HepG2 (cell line): ENCODE results near the gene KLHL33. TPM values are rescaled to one million over a fixed set of nuclear protein-coding genes. Genes with fewer than 3 reads are reported as not detected.

Experiments used
- MAZ ChIP-seq, 2 experiments: sonication (generic) in 1 of 2; formaldehyde crosslinking in 1 of 2; IDR thresholded peaks; 2 replicates each; pipeline versions ENCODE4 v1.5.0 to v1.6.1; 2012 to 2020; ENCODE audit warnings: low read depth in 2 of 2, mild to moderate bottlenecking in 2 of 2, borderline replicate concordance in 1 of 2, improper control_type of control experiment in 1 of 2, low read length in 1 of 2, missing genetic modification reagents in 1 of 2, moderate library complexity in 1 of 2
- NCOR1 ChIP-seq: fragments of 200-600 bp; sonication (generic); IDR thresholded peaks from 2 replicates; pipeline ENCODE4 v1.7.0; 2017; ENCODE audit warnings: antibody characterized with exemption, low read length, borderline replicate concordance
- REL ChIP-seq: sonication (generic); formaldehyde crosslinking; conservative IDR thresholded peaks from 2 replicates; pipeline ENCODE4 v1.8.0; 2022; ENCODE audit warnings: mild to moderate bottlenecking, missing genetic modification reagents, moderate library complexity
- SCMH1 ChIP-seq: sonication (generic); formaldehyde crosslinking; IDR thresholded peaks from 2 replicates; pipeline ENCODE4 v1.9.0; 2021; ENCODE audit warnings: missing genetic modification reagents, mild to moderate bottlenecking, borderline replicate concordance
- ZFP90 ChIP-seq: sonication (generic); formaldehyde crosslinking; IDR thresholded peaks from 2 replicates; pipeline ENCODE4 v1.8.0; 2022; ENCODE audit warnings: missing genetic modification reagents, mild to moderate bottlenecking, inconsistent platforms, borderline replicate concordance
- ZNF280B ChIP-seq: sonication (generic); formaldehyde crosslinking; IDR thresholded peaks from 2 replicates; pipeline ENCODE4 v1.5.0; 2020; ENCODE audit warnings: missing genetic modification reagents, mild to moderate bottlenecking, borderline replicate concordance
- polyA plus RNA-seq, 8 experiments: library from polyadenylated mRNA; depleted of rRNA in 3 of 8; stranded (reverse) in 7 of 8; unstranded in 1 of 8; fragments of >200 nt; fragmentation: Illumina TruSeq in 4 of 8; extraction: Trizol in 4 of 8; gene quantifications; 2 replicates each; pipeline versions ENCODE4 v1.2.1 to v1.2.3, GENCODE V29; 2011 to 2016; ENCODE audit warnings: low read depth in 4 of 8, missing spikeins in 1 of 8, mixed read lengths in 1 of 8; ENCODE audit not compliant: insufficient read depth in 1 of 8
- total RNA-seq, 5 experiments: library from RNA; depleted of rRNA; stranded (reverse); fragments of >200 nt; fragmentation: Illumina TruSeq; extraction: Trizol; gene quantifications; 2 replicates each; pipeline ENCODE4 v1.2.3, GENCODE V29; 2016; ENCODE audit warnings: low read depth in 1 of 5
- TF ChIP-seq, protein P1 (sequence below), 2 experiments: fragments of 450-650 bp in 1 of 2; sonication (generic) in 1 of 2; formaldehyde crosslinking in 1 of 2; IDR thresholded peaks; 2 replicates each; pipeline versions ENCODE4 v1.6.1 to v1.8.0; 2016 to 2022; ENCODE audit warnings: antibody characterized with exemption in 1 of 2, mild to moderate bottlenecking in 1 of 2, missing genetic modification reagents in 1 of 2
- TF ChIP-seq, protein P2 (sequence below): sonication (generic); formaldehyde crosslinking; IDR thresholded peaks from 2 replicates; pipeline ENCODE4 v1.4.0; 2020; ENCODE audit warnings: missing genetic modification reagents, borderline replicate concordance

The KLHL33 gene
- total and polyA plus RNA-seq, 2 of the 13 experiments (the other 11 are each of a cell fraction or from before 2014, with no cell fraction given), result not detected

- TF ChIP-seq, protein P1, sequence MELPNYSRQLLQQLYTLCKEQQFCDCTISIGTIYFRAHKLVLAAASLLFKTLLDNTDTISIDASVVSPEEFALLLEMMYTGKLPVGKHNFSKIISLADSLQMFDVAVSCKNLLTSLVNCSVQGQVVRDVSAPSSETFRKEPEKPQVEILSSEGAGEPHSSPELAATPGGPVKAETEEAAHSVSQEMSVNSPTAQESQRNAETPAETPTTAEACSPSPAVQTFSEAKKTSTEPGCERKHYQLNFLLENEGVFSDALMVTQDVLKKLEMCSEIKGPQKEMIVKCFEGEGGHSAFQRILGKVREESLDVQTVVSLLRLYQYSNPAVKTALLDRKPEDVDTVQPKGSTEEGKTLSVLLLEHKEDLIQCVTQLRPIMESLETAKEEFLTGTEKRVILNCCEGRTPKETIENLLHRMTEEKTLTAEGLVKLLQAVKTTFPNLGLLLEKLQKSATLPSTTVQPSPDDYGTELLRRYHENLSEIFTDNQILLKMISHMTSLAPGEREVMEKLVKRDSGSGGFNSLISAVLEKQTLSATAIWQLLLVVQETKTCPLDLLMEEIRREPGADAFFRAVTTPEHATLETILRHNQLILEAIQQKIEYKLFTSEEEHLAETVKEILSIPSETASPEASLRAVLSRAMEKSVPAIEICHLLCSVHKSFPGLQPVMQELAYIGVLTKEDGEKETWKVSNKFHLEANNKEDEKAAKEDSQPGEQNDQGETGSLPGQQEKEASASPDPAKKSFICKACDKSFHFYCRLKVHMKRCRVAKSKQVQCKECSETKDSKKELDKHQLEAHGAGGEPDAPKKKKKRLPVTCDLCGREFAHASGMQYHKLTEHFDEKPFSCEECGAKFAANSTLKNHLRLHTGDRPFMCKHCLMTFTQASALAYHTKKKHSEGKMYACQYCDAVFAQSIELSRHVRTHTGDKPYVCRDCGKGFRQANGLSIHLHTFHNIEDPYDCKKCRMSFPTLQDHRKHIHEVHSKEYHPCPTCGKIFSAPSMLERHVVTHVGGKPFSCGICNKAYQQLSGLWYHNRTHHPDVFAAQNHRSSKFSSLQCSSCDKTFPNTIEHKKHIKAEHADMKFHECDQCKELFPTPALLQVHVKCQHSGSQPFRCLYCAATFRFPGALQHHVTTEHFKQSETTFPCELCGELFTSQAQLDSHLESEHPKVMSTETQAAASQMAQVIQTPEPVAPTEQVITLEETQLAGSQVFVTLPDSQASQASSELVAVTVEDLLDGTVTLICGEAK (IDR thresholded peaks at IDR 0.05), result no peak
- TF ChIP-seq, protein P1 (CRISPR knock-in tag; IDR thresholded peaks at IDR 0.05), result peak; percentile 81
- TF ChIP-seq ZNF280B (peak; percentile 72), REL (CRISPR knock-in tag) (no peak), NCOR1 (no peak), SCMH1 (CRISPR knock-in tag) (no peak), ZFP90 (0 out of 2 replicates have a peak, but pooled peaks have one; percentile 84), MAZ (IDR thresholded peaks at IDR 0.05; ENCODE audit: borderline replicate concordance, low read depth, low read length) (no peak), MAZ (CRISPR knock-in tag; IDR thresholded peaks at IDR 0.05; ENCODE audit: low read depth) (peak; percentile 84)
- TF ChIP-seq, protein P2, sequence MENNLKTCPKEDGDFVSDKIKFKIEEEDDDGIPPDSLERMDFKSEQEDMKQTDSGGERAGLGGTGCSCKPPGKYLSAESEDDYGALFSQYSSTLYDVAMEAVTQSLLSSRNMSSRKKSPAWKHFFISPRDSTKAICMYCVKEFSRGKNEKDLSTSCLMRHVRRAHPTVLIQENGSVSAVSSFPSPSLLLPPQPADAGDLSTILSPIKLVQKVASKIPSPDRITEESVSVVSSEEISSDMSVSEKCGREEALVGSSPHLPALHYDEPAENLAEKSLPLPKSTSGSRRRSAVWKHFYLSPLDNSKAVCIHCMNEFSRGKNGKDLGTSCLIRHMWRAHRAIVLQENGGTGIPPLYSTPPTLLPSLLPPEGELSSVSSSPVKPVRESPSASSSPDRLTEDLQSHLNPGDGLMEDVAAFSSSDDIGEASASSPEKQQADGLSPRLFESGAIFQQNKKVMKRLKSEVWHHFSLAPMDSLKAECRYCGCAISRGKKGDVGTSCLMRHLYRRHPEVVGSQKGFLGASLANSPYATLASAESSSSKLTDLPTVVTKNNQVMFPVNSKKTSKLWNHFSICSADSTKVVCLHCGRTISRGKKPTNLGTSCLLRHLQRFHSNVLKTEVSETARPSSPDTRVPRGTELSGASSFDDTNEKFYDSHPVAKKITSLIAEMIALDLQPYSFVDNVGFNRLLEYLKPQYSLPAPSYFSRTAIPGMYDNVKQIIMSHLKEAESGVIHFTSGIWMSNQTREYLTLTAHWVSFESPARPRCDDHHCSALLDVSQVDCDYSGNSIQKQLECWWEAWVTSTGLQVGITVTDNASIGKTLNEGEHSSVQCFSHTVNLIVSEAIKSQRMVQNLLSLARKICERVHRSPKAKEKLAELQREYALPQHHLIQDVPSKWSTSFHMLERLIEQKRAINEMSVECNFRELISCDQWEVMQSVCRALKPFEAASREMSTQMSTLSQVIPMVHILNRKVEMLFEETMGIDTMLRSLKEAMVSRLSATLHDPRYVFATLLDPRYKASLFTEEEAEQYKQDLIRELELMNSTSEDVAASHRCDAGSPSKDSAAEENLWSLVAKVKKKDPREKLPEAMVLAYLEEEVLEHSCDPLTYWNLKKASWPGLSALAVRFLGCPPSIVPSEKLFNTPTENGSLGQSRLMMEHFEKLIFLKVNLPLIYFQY (CRISPR knock-in tag), result peak; percentile 26; the same call in 1 of the 2 replicates
Measured at GRCh38 chr14:20412876-20413743, 22.9 kb downstream of the KLHL33 start, which contains the start of gene TEP1 (continued).
